ENCODE measurements around the gene IMPA2. TPM values are rescaled to one million over a fixed set of nuclear protein-coding genes. Genes with fewer than 3 reads are reported as not detected.

Gene IMPA2
- total and polyA plus RNA-seq, 10 of the 15 experiments (the other 5 are each of a cell fraction or from before 2014, with no cell fraction given), result 0.24 to 21.0 (median 11.4) TPM

DNA sequence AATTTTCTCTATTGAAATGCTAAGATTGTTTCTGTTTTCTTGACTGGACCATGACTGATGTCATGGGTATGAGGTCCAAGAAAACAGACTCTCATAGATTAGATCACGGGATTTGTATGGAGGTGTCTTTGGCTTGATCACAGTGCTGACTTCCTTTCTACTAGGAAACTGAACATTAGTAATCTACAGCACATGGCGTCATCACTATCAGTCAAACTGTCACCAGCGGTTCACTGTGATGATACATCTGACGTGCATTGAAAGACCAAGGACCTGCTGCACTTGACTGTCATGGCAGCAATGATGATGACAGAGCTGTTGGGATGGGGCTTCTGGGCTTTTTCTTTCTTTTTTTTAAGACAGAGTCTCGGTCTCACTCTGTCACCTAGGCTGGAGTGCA lies 28.2 kb upstream of the IMPA2 start (continued):
- TF ChIP-seq SRF (IDR thresholded peaks at IDR 0.05; ENCODE audit: low read depth in 2 of 2, low read length in 2 of 2) (no peak), SUZ12 (IDR thresholded peaks at IDR 0.05; ENCODE audit: unreplicated experiment) (no peak), SMC3 (IDR thresholded peaks at IDR 0.05; ENCODE audit: borderline replicate concordance, low read length) (no peak), KDM1A (IDR thresholded peaks at IDR 0.05; ENCODE audit: borderline replicate concordance) (no peak), CREB1 (IDR thresholded peaks at IDR 0.05; ENCODE audit: low read depth) (no peak), SPI1 (IDR thresholded peaks at IDR 0.05; ENCODE audit: borderline replicate concordance, insufficient read depth, low read depth, low read length) (no peak), NRF1 (conservative IDR thresholded peaks at IDR 0.05; ENCODE audit: low read depth, low read length) (no peak)

- no peak for DNase-seq (ENCODE audit: low read depth, low spot score)
- BruUV-seq (replicated peaks), result no TSS peak
- SMC1A ChIA-PET (ENCODE audit: uncharacterized antibody, unreplicated experiment), result no interaction called here
- in situ Hi-C loops (cut with MboI) (no loop called here), intact Hi-C loops (cut with micrococcal nuclease; ENCODE audit: unreplicated experiment) (no loop called here)
- no peak overlapping the region for H2AFZ ChIP-seq (ENCODE audit: control insufficient read depth, low read depth, low read length)
- RAD21 ChIA-PET (ENCODE audit: unreplicated experiment), result interaction anchor here (1.5 kb wide), 1 partner anchor 18 kb away, joined by 4 read pairs; no protein-coding TSS in a partner anchor
- H3K4me2 ChIP-seq (ENCODE audit: control insufficient read depth, insufficient read depth), result no peak overlapping the region
- H3K36me3 ChIP-seq (ENCODE audit: control insufficient read depth in 2 of 2, insufficient read depth in 2 of 2, low read length in 1 of 2), result no peaks in the 10 kb centered on the region
- peaks cover 3% of the 10 kb centered on the region; the same call in 2 of the 3 replicates for H3K9me3 ChIP-seq (replicated peaks; ENCODE audit: control insufficient read depth, insufficient read depth, low read length)
- H4K20me1 ChIP-seq (ENCODE audit: control insufficient read depth, insufficient read depth), result no peaks in the 10 kb centered on the region
- CTCF ChIA-PET, result interaction anchor here (0.9 to 1.5 kb wide), 2 partner anchors 17 to 40 kb away, joined by 5 read pairs; no protein-coding TSS in a partner anchor
- H3K79me2 ChIP-seq (ENCODE audit: control insufficient read depth, insufficient read depth, low read length), result no peaks in the 10 kb centered on the region
- no peaks in the 10 kb centered on the region for H3K27me3 ChIP-seq (replicated peaks in 1 of 2; ENCODE audit: control insufficient read depth in 2 of 2, insufficient read depth in 2 of 2, low read length in 1 of 2)
- ATAC-seq, result no peak
- FAIRE-seq, result no peak
- no peaks in the 10 kb centered on the region for H3K4me1 ChIP-seq (ENCODE audit: control insufficient read depth, insufficient read depth, low read length)
- H3K4me3 ChIP-seq, result no peak overlapping the region
- 33% methylated on average over 8 of the region's 8 CpGs for WGBS (ENCODE audit: insufficient coverage, insufficient replicate concordance, low lambda C conversion rate, missing lambda C conversion rate)
- no peak overlapping the region for H3K27ac ChIP-seq (ENCODE audit: control insufficient read depth, insufficient read depth)
- H3K9ac ChIP-seq (ENCODE audit: control insufficient read depth, insufficient read depth, low read length), result no peak overlapping the region
- POLR2A ChIA-PET, result no interaction called here
- TF ChIP-seq NFYA (IDR thresholded peaks at IDR 0.05; ENCODE audit: borderline replicate concordance, low read depth, low read length) (no peak), LARP7 (IDR thresholded peaks at IDR 0.05) (no peak), SUPT20H (IDR thresholded peaks at IDR 0.05; ENCODE audit: borderline replicate concordance, control insufficient read depth, low read depth, low read length) (no peak), STAT3 (IDR thresholded peaks at IDR 0.05; ENCODE audit: low read depth, low read length) (no peak), TAF1 (IDR thresholded peaks at IDR 0.05; ENCODE audit: borderline replicate concordance, low read depth, low read length) (no peak), MTA2 (IDR thresholded peaks at IDR 0.05; ENCODE audit: low read depth) (no peak), ZBTB11 (CRISPR knock-in tag; IDR thresholded peaks at IDR 0.05) (no peak), IKZF2 (IDR thresholded peaks at IDR 0.05) (no peak), SREBF2 (IDR thresholded peaks at IDR 0.05; ENCODE audit: low read length) (no peak), REST (IDR thresholded peaks at IDR 0.05; ENCODE audit: low read depth, low read length) (no peak)
Measured at GRCh38 chr18:11955239-11956029, 25.9 kb upstream of the IMPA2 start.

Data from GM12878 (cell line).